K562 (cell line): ENCODE data around the gene AZGP1. TPM values are rescaled to one million over a fixed set of nuclear protein-coding genes. Genes with fewer than 3 reads are reported as not detected.

Experiments used
- BCOR ChIP-seq: fragments of 450-650 bp; IDR thresholded peaks from 2 replicates; pipeline ENCODE4 v1.6.1; 2016
- CSDE1 ChIP-seq, 2 experiments: fragments of 450-650 bp; IDR thresholded peaks; 2 replicates each; pipeline ENCODE4 v1.6.1; 2016; ENCODE audit warnings: mild to moderate bottlenecking in 1 of 2
- E2F6 ChIP-seq, 2 experiments: IDR thresholded peaks; 2 replicates each; pipeline ENCODE4 v1.6.1; 2011; ENCODE audit warnings: borderline replicate concordance in 1 of 2, control low read depth in 1 of 2, low read depth in 1 of 2, low read length in 1 of 2, mild to moderate bottlenecking in 1 of 2, mixed read lengths in 1 of 2, moderate library complexity in 1 of 2; ENCODE audit not compliant: insufficient read depth in 1 of 2, insufficient read length in 1 of 2, poor library complexity in 1 of 2, severe bottlenecking in 1 of 2; ENCODE audit errors: extremely low read depth in 1 of 2
- KDM1A ChIP-seq, 2 experiments: fragments of 450-650 bp; IDR thresholded peaks; 2 replicates each; pipeline ENCODE4 v1.6.1; 2016; ENCODE audit warnings: mild to moderate bottlenecking in 2 of 2
- MGA ChIP-seq: fragments of 450-650 bp; IDR thresholded peaks from 2 replicates; pipeline ENCODE4 v1.6.1; 2016; ENCODE audit warnings: mild to moderate bottlenecking, moderate library complexity
- MTA3 ChIP-seq: fragments of 450-650 bp; formaldehyde crosslinking; IDR thresholded peaks from 2 replicates; pipeline ENCODE4 v1.6.1; 2017; ENCODE audit warnings: mild to moderate bottlenecking, borderline replicate concordance
- NFYB ChIP-seq: IDR thresholded peaks from 2 replicates; pipeline ENCODE4 v1.6.1; 2011; ENCODE audit warnings: mild to moderate bottlenecking, moderate library complexity; ENCODE audit not compliant: insufficient read length; ENCODE audit errors: extremely low read depth
- SMAD1 ChIP-seq: fragments of 150-350 bp; IDR thresholded peaks from 2 replicates; pipeline ENCODE4 v1.6.1; 2014; ENCODE audit warnings: low read length, low read depth; ENCODE audit not compliant: partially characterized antibody
- SUPT5H ChIP-seq: fragments of 450-650 bp; IDR thresholded peaks from 2 replicates; pipeline ENCODE4 v1.6.1; 2016
- UBTF ChIP-seq, 2 experiments: IDR thresholded peaks; 2 replicates each; pipeline ENCODE4 v1.6.1; 2012; ENCODE audit warnings: improper control_type of control experiment in 2 of 2, low read depth in 2 of 2, low read length in 2 of 2, borderline replicate concordance in 1 of 2
- ZC3H8 ChIP-seq: fragments of 450-650 bp; IDR thresholded peaks from 2 replicates; pipeline ENCODE4 v1.6.1; 2017
- ZNF212 ChIP-seq: fragments of 450-650 bp; formaldehyde crosslinking; IDR thresholded peaks from 2 replicates; pipeline ENCODE4 v1.4.0; 2020; ENCODE audit warnings: mild to moderate bottlenecking
- polyA plus RNA-seq, 8 experiments: library from polyadenylated mRNA; depleted of rRNA in 4 of 8; stranded (reverse) in 5 of 8; unstranded in 3 of 8; fragments of >200 nt; fragmentation: Nextera tagmentation in 2 of 8; fragmentation: Illumina TruSeq in 1 of 8; extraction: Ambion mirVana in 2 of 8; extraction: Trizol in 1 of 8; gene quantifications; 2 replicates each; pipeline versions ENCODE4 v1.2.1 to v1.2.3, GENCODE V29; 2011 to 2014; ENCODE audit warnings: inconsistent platforms in 1 of 8, missing spikeins in 1 of 8
- total RNA-seq, 7 experiments: library from RNA; depleted of rRNA in 6 of 7; stranded (reverse); fragments of >200 nt in 6 of 7; fragmentation: Illumina TruSeq in 2 of 7; extraction: Trizol in 2 of 7; gene quantifications; 2 replicates each; pipeline versions ENCODE4 v1.2.1 to v1.2.3, GENCODE V29; 2011 to 2021; ENCODE audit warnings: low replicate concordance in 1 of 7

The AZGP1 gene
- total and polyA plus RNA-seq, 9 of the 15 experiments (the other 6 are each of a cell fraction or from before 2014, with no cell fraction given): 0.18 to 0.53 TPM; not detected in 7

- TF ChIP-seq SMAD1: peak; percentile 57
- TF ChIP-seq BCOR: no peak
- TF ChIP-seq ZC3H8: no peak
- peak; percentile 91 for TF ChIP-seq SUPT5H
- peak; percentile 16 for TF ChIP-seq NFYB
- TF ChIP-seq KDM1A (IDR thresholded peaks at IDR 0.05): no peak
- TF ChIP-seq MTA3: peak; percentile 45; the same call in 1 of the 2 replicates
- TF ChIP-seq ZNF212 (CRISPR knock-in tag): no peak
- peak; percentile 67 for TF ChIP-seq MGA
- peak; percentile 67 to 75 for TF ChIP-seq E2F6 (IDR thresholded peaks at IDR 0.05; ENCODE audit: borderline replicate concordance in 1 of 2, extremely low read depth in 1 of 2, insufficient read depth in 1 of 2, insufficient read length in 1 of 2, low read depth in 1 of 2, low read length in 1 of 2, poor library complexity in 1 of 2, severe bottlenecking in 1 of 2)
- no peak for TF ChIP-seq CSDE1 (IDR thresholded peaks at IDR 0.05)
- peak; percentile 79 to 93; a peak in 3 of 4 replicates for TF ChIP-seq UBTF (IDR thresholded peaks at IDR 0.05; ENCODE audit: borderline replicate concordance in 1 of 2, low read depth in 2 of 2, low read length in 2 of 2)
Observed at GRCh38 chr7:99918959-99919813, 56.6 kb downstream of the AZGP1 start, which contains the start of gene TRIM4 (continued).
